Stimulated activated CD4-positive, alpha-beta T cell treated with anti-CD3 and anti-CD28 coated beads, Interleukin-15, amount 100 ng/mL, for 24 hours (primary cell): ENCODE measurements around the gene CCDC179.

Experiments
- DNase-seq: peaks from one replicate; pipeline ENCODE4 v3.0.0-alpha.2; 2020

CCDC179 gene

DNA sequence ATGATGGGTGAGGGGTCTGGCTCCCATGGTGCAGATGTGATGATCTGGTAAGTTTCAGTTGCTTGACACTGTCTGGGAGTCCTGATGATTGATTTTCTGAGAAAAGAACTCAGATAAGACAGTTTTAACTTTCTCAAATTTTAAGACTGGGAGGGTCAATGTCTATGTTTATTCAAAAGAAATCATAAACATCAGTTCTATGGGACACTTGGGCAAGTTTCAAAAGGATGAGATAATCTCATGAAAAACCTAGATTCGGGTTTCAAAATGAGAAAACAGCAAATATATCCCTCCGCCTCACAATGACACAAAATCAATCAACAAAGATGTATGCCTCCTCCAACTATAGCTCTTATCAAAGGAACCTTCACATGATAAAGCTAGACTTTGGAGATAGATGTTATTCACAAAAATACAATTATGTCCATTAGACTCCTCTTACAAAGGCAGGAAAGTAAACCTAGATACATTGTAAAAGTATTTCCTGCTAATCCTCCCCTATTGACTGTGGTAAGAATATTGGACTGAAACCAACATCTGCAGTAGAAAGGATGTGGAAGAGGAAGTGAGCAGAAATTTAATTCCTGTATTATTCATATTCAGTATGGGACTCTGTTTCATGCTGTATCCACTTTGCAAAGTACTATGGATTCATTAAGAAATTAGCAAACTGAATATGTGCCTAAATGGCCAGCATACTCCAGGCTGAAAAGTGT is 52.3 kb downstream of the CCDC179 start:
- DNase-seq: no peak

- DNase-seq: no peak
Observed at GRCh38 chr11:22807391-22807790, 52.9 kb downstream of the CCDC179 start.

GRCh38 chr11:22802861-22803260 is 57.4 kb downstream of the CCDC179 start:
- DNase-seq: no peak

- no peak for DNase-seq
Observed at GRCh38 chr11:22800482-22800881, 59.8 kb downstream of the CCDC179 start.

- DNase-seq: no peak
Observed at GRCh38 chr11:22798901-22799300, 61.4 kb downstream of the CCDC179 start.

DNA sequence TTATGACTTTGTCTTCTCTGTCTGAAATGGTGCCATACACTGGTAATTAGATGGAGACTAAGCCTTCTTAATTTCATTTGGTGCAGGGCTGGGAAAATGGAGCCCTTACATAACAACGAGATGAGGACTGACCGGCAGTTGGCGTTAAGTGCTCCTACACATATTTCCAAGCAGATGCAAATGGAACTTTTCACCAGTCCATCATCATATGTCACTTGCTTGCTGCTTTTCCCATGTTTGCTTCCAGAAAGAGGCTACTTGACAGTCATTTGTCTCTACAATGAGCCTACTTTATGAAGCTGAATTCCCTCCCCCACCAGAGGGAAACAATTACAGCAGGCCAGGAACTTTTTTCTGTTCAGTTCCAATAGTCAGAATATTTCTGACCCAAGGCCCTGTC is 63.2 kb downstream of the CCDC179 start:
- no peak for DNase-seq
